Prostate gland (tissue), 2 donors: ENCODE results near the gene SPIRE2.

ENCODE experiments used
- POLR2A ChIP-seq: fragments of 450-650 bp; IDR thresholded peaks from one replicate; pipeline ENCODE4 v1.6.1; 2016; ENCODE audit warnings: antibody characterized with exemption, mild to moderate bottlenecking
- POLR2AphosphoS5 ChIP-seq: sonication (generic); formaldehyde crosslinking; IDR thresholded peaks from one replicate; pipeline ENCODE4 v1.6.1; 2017; ENCODE audit warnings: antibody characterized with exemption
- TF ChIP-seq, protein P1 (sequence below), 4 experiments: fragments of 200-600 bp in 2 of 4; fragments of 450-650 bp in 2 of 4; sonication (generic) in 2 of 4; IDR thresholded peaks; 1 replicate in 3 of 4; 2 replicates in 1 of 4; pipeline ENCODE4 v1.5.1; 2016 to 2019; ENCODE audit warnings: antibody characterized with exemption in 4 of 4, mild to moderate bottlenecking in 2 of 4, moderate library complexity in 2 of 4

DNA sequence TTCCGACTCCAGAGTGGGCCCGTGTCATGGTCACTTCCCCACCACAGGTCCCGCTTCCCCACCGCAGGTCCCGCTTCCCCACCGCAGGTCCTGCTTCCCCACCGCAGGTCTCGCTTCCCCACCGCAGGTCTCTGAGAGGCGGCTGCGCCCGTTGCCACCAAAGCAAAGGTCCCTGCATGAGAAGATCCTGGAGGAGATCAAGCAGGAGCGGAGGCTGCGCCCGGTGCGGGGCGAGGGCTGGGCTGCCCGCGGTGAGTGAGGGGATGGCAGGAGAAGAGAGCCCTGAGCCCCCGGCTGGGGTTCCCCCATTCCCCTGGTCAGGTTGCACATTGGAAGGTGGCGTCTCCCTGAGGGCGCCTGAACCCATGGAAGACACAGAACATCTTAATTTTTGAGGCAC is 27.7 kb downstream of the SPIRE2 start:
- TF ChIP-seq, protein P1, sequence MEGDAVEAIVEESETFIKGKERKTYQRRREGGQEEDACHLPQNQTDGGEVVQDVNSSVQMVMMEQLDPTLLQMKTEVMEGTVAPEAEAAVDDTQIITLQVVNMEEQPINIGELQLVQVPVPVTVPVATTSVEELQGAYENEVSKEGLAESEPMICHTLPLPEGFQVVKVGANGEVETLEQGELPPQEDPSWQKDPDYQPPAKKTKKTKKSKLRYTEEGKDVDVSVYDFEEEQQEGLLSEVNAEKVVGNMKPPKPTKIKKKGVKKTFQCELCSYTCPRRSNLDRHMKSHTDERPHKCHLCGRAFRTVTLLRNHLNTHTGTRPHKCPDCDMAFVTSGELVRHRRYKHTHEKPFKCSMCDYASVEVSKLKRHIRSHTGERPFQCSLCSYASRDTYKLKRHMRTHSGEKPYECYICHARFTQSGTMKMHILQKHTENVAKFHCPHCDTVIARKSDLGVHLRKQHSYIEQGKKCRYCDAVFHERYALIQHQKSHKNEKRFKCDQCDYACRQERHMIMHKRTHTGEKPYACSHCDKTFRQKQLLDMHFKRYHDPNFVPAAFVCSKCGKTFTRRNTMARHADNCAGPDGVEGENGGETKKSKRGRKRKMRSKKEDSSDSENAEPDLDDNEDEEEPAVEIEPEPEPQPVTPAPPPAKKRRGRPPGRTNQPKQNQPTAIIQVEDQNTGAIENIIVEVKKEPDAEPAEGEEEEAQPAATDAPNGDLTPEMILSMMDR (IDR thresholded peaks at IDR 0.05), result no peak
- no peak for TF ChIP-seq POLR2AphosphoS5
- no peak for TF ChIP-seq POLR2A
